GM15510 (cell line): ENCODE data around the gene ATG7.

Experiments
- POLR2A ChIP-seq: IDR thresholded peaks from 3 replicates; pipeline ENCODE4 v1.6.1; 2011; ENCODE audit warnings: borderline replicate concordance; ENCODE audit not compliant: insufficient read length; ENCODE audit errors: extremely low read depth

Gene ATG7

DNA sequence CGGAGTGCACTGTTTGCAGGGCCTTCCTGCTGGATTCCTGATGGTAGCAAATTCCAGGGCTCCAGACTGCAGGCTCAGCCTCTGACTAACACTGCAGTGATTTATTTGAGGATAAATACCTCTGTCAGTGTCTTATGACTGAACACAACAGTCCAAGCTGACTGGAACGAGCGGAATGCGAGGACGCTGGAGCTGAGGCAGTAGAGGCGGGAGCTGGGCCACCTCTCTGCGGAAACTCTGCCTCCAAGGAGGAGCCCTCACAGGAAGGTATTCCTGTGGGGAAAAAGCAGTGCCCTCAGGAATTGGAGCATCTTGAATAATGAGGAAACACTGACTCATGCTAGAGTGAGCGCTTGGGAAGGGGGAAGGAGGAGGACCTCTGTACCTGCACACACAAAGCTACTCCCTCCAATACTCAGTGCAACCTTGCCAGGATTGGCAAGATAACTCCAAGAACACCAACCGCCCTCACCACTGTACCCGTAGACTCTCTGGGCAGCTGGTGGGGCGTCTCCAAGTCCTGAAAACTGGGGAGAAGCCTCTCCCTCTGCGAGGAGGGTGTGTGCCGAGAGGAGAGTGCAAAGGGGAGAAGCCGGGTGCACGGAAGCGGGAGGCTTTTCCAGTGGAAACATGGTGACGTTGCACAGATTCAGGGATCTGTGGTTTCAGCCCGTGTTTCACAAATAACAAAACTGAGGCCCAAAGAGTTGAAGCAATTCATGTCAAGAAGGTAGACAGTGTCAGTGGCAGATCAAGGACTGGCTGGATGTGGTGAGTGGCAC is 328.5 kb downstream of the ATG7 start:
- TF ChIP-seq POLR2A = no peak

DNA sequence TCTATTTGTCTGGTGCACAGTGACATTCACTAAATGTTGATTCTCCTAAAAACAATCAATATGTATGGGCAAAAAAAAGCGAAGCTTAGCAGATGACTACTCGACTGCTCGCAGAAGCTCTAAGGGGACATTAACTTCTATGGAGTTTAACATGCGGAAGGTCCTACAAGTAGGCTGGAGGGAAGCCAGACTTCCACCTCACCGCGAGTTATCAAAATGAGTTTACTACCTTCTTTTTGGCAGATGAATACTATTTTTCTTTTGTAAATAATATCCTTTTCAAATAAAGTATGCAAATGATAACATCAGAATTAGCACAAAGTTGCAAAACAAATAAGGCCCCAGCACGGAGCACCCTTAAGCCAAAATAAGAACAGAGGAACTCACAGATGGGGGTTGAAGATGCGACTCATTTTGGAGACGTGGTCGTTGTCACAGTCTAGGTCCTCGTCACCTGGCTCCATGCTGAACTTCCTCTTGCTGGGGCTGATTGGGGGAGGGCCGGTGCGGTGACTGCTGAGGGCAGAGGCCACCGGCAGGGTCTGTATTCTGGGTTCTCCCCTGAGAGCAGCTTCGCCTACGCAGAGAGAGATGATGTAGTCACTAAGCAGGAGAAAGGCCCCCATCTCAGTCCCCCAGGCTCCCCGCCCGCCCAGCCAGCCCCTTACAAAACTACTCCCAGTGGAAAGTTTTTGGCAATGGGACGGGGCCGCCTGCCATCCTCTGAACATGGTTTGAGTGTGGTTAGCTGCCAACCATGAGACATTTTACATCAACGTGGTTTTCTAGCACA is 329.4 kb downstream of the ATG7 start:
- TF ChIP-seq POLR2A = no peak

DNA sequence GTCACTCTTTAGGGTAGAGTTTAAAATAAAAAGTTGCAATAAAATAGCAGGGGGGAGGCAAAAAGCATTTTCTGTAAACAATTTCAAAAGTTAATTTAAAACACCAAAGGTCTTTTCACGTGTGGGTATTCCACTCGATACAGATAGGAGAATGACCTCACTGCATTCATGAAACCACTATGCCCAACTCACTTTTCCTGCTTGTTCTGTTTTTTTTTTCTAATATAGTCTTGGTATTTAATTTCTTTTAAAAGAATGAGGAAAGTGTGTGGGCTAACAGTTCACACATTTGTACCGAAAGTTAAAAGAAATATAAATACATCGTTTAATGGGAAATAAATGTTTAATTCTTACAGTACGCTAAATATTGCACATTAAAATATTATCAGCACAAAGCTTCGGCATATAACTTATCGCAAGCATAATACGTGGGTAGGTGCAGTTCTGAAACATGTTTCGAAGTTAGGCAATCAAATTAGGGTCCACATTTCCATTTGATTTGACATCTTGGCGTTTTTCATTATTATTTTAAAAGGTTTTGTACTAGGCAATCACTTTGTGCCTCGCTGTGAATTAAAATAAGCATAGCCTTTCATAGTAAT is 330.1 kb downstream of the ATG7 start:
- no peak for TF ChIP-seq POLR2A

DNA sequence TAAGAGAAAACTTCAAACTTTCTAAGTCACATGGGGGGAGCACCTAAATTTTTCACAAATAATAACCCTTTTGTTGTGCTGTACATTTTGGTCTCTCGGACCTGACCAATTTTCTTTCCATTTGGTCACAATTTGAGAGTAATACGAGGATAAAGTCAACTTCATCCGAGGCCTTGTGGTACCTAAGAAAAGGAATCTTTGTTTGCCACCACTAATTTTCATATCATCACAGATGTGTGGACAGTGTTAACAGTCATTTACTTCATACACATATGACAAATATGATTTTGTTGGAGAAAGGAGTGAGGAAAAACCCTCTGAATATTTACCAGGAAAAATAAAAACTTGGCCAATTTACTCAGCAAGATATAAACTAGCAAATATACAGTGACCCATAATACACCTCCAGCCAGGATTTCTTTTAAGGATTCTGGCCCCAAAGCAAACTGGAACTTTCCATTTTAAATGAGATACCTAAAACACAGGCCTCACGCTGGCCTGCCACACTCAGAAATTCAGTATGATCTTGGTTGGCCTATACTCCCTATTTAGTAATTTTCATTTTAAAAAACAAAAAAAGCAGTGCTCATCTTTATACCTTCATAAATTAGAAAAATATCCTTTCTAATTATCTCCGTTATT is 330.8 kb downstream of the ATG7 start:
- no peak for TF ChIP-seq POLR2A

DNA sequence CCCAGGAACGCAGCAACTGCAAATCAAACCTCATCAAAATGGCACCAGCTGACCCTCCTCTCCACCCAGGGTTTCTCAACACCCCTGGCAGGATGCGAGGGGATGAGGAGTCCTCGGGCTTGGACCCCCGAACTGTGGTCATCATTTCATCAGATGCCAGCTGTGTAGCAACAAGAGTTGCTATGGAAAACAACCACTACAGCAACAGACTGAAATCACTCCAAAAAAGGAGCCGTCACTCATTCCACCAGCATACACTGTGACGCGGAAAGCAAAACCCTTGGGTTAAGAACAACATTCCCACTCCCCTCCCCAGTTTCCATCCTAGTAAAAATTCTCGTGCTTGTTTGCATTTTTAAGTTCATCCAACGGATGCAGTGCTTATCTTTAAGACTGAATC is 331.4 kb downstream of the ATG7 start:
- TF ChIP-seq POLR2A = no peak

DNA sequence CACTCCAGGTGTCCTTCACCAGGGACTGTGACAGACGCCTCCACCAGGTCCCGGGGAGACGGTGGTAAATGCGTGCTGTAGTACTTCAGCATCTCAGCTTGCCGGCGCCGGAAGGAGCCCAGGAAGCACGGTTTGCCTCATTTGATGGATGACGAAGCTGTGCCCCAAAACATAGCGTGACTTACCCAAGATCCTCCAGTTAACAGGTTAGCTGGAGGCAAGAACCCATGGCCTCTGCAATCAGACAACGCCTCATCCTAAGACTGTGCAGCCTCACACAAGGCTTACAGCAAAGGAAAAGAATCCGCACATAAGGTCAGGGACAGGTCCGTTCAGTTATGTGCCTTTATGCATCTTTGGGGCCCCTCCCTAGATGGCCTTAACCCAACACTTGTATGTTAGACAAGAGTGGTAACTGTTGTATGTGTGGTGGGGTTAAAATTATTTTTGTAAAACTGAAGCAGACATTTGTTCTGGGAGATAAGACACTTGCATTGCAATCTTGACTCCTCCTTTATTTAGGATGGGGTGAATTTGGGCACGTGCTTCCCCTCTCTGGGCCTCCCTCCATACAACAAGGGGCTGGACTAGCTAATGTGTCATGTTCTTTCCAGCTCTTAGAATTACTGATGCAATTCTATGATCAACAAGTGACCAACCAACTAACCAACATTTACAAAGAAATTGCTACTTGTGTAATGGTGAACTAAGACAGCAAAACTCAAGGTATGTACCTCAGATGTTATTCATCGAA is 332.1 kb downstream of the ATG7 start:
- TF ChIP-seq POLR2A = peak; percentile 20

DNA sequence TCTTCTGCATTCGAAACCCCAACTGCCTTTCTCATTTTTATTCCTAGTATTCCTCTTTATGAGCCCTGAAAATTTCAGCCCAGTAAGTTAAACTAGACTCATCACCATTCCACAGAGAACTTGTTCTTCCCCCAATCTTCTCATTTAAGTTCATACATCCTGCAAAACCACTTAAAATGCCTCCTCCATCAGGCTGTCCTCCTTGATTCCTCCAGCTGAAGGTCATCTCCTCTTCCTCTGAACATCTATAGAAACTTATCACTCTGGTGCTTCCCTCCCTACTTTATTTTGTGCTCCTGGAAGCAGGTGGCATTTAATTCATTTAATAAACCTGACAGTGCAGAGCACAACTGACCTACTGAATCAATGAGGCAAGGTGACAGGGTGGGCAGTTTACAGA is 333.2 kb downstream of the ATG7 start:
- no peak for TF ChIP-seq POLR2A

DNA sequence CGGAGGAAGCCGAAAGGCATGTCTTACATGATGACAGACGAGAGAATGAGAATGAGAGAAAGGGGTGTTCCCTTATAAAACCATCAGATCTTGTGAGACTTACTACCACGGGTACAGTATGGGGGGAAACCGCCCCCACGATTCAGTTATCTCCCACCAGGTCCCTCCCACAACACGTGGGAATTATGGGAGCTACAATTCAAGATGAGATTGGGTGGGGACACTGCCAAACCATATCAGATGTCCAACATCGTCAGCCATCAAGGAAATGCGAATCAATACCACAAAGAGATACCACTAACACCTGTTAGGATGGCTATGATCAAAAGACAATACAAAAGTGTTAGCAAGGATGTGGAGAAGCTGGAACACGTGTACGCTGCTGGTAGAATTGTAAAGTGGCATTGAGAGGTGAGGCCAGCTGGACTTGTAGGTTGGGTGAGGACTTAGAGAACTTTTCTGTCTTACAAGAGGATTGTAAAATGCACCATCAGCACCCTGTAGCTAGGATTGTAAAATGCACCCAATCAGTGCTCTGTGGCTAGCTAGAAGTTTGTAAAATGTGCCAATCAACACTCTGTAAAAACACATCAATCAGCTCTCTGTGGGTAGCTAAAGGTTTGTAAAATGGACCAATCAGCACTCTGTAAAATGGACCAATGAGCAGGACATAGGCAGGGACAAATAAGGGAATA is 334.0 kb downstream of the ATG7 start:
- TF ChIP-seq POLR2A = no peak

DNA sequence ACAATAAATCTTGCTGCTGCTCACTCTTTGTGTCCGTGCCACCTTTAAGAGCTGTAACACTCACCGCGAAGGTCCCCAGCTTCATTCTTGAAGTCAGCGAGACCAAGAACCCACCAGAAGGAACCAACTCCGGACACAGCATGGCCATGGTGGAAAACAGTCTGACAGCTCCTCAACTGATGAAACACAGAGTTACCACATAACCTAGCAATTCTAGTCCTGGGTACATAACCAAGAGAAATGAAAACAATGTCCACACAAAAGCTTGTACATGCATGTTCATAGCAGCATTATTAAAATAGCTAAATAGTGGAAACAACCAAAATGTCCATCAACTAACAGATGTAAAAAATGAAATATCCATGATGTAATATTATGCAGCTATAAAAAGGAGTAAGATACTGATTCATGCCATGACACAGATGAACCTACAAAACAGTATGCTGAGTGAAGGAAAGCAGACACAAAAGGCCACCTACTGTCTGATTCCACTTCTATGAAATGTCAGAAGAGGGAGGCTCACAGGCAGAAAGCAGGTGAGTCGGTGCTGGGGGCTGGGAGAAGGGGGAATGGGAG is 334.8 kb downstream of the ATG7 start:
- no peak for TF ChIP-seq POLR2A
